Astrocyte (in vitro differentiated cells and primary cell): ENCODE measurements around the gene MRPL36. TPM values are rescaled to one million over a fixed set of nuclear protein-coding genes. Genes with fewer than 3 reads are reported as not detected.
"Not testable (repeated sequence)": the region's sequence is repeated elsewhere in the genome, so short reads cannot be mapped to it uniquely, and the experiment has no call there.

ENCODE experiments used
- DNase-seq: peaks from one replicate; pipeline ENCODE4 v3.0.0-alpha.2; 2010; ENCODE audit warnings: low read depth
- FAIRE-seq: peaks from 2 replicates; lab custom pipeline; 2011; peaks lifted over from hg19 to GRCh38; lab: Jason Lieb, UNC
- H2AFZ ChIP-seq: 2 replicates; pipeline ENCODE4 v1.6.0; 2012; ENCODE audit warnings: low read depth, low read length, inconsistent platforms
- H3K27ac ChIP-seq: 2 replicates; pipeline ENCODE4 v1.5.1; 2011; ENCODE audit warnings: low read depth, low read length, inconsistent platforms
- H3K27me3 ChIP-seq: 2 replicates; pipeline ENCODE4 v1.6.0; 2011; ENCODE audit warnings: low read length, inconsistent platforms; ENCODE audit not compliant: insufficient read depth
- H3K36me3 ChIP-seq: 2 replicates; pipeline ENCODE4 v1.5.1; 2011; ENCODE audit warnings: low read length, inconsistent platforms; ENCODE audit not compliant: insufficient read depth
- H3K4me1 ChIP-seq: 2 replicates; pipeline ENCODE4 v1.5.1; 2011; ENCODE audit warnings: low read length, inconsistent platforms; ENCODE audit not compliant: insufficient read depth
- H3K4me2 ChIP-seq: 2 replicates; pipeline ENCODE4 v1.6.0; 2012; ENCODE audit warnings: low read length, inconsistent platforms
- H3K4me3 ChIP-seq: 2 replicates; pipeline ENCODE4 v1.5.1; 2011; ENCODE audit warnings: low read depth, mild to moderate bottlenecking, low read length, inconsistent platforms; ENCODE audit not compliant: insufficient read depth
- H3K79me2 ChIP-seq: 2 replicates; pipeline ENCODE4 v1.6.0; 2012; ENCODE audit warnings: mild to moderate bottlenecking, low read length, inconsistent platforms; ENCODE audit not compliant: insufficient read depth
- H3K9ac ChIP-seq: 2 replicates; pipeline ENCODE4 v1.6.0; 2012; ENCODE audit warnings: mild to moderate bottlenecking, low read length, inconsistent platforms
- H3K9me3 ChIP-seq: 2 replicates; pipeline ENCODE4 v1.5.1; 2012; ENCODE audit warnings: low read depth, mild to moderate bottlenecking, low read length, inconsistent platforms; ENCODE audit not compliant: insufficient read depth
- H4K20me1 ChIP-seq: 2 replicates; pipeline ENCODE4 v1.6.0; 2012; ENCODE audit warnings: low read length, inconsistent platforms; ENCODE audit not compliant: insufficient read depth
- H3K27ac Mint-ChIP-seq: one replicate; pipeline ENCODE4 v1.8.0; 2021; ENCODE audit warnings: mild to moderate bottlenecking, mixed read lengths; ENCODE audit not compliant: unreplicated experiment
- H3K27me3 Mint-ChIP-seq: one replicate; pipeline ENCODE4 v1.8.0; 2021; ENCODE audit warnings: low read depth, mixed read lengths; ENCODE audit not compliant: unreplicated experiment
- H3K36me3 Mint-ChIP-seq: one replicate; pipeline ENCODE4 v1.8.0; 2021; ENCODE audit warnings: low read depth, mixed read lengths; ENCODE audit not compliant: unreplicated experiment
- H3K4me1 Mint-ChIP-seq: one replicate; pipeline ENCODE4 v1.8.0; 2021; ENCODE audit warnings: low read depth, mixed read lengths; ENCODE audit not compliant: unreplicated experiment
- H3K4me3 Mint-ChIP-seq: one replicate; pipeline ENCODE4 v1.8.0; 2021; ENCODE audit warnings: mild to moderate bottlenecking, moderate library complexity, mixed read lengths; ENCODE audit not compliant: unreplicated experiment
- H3K9me3 Mint-ChIP-seq: one replicate; pipeline ENCODE4 v1.8.0; 2021; ENCODE audit warnings: mild to moderate bottlenecking, mixed read lengths; ENCODE audit not compliant: unreplicated experiment
- EZH2 ChIP-seq: IDR thresholded peaks from 2 replicates; pipeline ENCODE4 v1.6.1; 2012; ENCODE audit warnings: mild to moderate bottlenecking, low read length, inconsistent platforms; ENCODE audit not compliant: insufficient read depth
- total RNA-seq: library from RNA; stranded (reverse); gene quantifications from 2 replicates; pipeline ENCODE4 v1.2.1, GENCODE V29; 2021
- TF ChIP-seq, protein P1 (sequence below): IDR thresholded peaks from 2 replicates; pipeline ENCODE4 v1.5.1; 2011; ENCODE audit warnings: low read depth, mild to moderate bottlenecking, inconsistent platforms, low read length, moderate library complexity; ENCODE audit not compliant: insufficient read depth

Gene MRPL36
- total RNA-seq, 1 donor from 2014 or later: 72.2 TPM

DNA sequence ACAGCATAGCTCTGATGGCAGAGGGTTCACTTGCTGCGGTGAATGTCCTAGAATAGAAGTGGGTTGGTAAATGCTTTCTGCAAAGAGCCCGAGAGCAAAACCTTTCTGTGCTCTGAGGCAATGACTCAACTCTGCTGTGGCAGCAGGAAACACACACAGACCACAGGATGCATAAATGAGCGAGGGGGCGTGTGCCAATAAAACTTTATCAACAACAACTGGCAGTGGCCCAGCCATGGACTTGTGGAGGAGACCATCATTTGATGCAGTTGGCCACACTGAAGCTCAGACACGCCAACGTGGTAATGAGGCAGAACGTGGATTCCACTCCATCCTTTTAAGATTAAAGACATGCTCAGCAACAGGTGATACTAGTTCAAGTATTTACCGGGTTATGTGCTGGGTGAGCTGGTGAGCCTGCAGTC lies 6.8 kb downstream of the MRPL36 start:
- peaks cover 14% of the 10 kb centered on the region for H4K20me1 ChIP-seq
- H3K79me2 ChIP-seq: peaks cover 18% of the 10 kb centered on the region
- peak overlapping the region; percentile 7 for H2AFZ ChIP-seq
- peak overlapping the region; percentile 91 for H3K27ac ChIP-seq
- no peak overlapping the region for H3K4me3 ChIP-seq
- TF ChIP-seq EZH2: no peak
- TF ChIP-seq, protein P1, sequence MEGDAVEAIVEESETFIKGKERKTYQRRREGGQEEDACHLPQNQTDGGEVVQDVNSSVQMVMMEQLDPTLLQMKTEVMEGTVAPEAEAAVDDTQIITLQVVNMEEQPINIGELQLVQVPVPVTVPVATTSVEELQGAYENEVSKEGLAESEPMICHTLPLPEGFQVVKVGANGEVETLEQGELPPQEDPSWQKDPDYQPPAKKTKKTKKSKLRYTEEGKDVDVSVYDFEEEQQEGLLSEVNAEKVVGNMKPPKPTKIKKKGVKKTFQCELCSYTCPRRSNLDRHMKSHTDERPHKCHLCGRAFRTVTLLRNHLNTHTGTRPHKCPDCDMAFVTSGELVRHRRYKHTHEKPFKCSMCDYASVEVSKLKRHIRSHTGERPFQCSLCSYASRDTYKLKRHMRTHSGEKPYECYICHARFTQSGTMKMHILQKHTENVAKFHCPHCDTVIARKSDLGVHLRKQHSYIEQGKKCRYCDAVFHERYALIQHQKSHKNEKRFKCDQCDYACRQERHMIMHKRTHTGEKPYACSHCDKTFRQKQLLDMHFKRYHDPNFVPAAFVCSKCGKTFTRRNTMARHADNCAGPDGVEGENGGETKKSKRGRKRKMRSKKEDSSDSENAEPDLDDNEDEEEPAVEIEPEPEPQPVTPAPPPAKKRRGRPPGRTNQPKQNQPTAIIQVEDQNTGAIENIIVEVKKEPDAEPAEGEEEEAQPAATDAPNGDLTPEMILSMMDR: no peak
- H3K27ac Mint-ChIP-seq: peak overlapping the region; percentile 81
- H3K4me3 Mint-ChIP-seq: no peak overlapping the region
- H3K9me3 Mint-ChIP-seq: no peaks in the 10 kb centered on the region
- peak; percentile 63 for FAIRE-seq
- H3K27me3 ChIP-seq: no peaks in the 10 kb centered on the region
- H3K27me3 Mint-ChIP-seq: no peaks in the 10 kb centered on the region
- no peaks in the 10 kb centered on the region for H3K9me3 ChIP-seq
- peaks cover 4% of the 10 kb centered on the region for H3K36me3 Mint-ChIP-seq
- peak; percentile 97 for DNase-seq
- H3K4me1 ChIP-seq: peaks cover 62% of the 10 kb centered on the region
- no peaks in the 10 kb centered on the region for H3K36me3 ChIP-seq
- H3K4me1 Mint-ChIP-seq: peaks cover 43% of the 10 kb centered on the region
- peak overlapping the region; percentile 74 for H3K9ac ChIP-seq
- H3K4me2 ChIP-seq: peak overlapping the region; percentile 69

DNA sequence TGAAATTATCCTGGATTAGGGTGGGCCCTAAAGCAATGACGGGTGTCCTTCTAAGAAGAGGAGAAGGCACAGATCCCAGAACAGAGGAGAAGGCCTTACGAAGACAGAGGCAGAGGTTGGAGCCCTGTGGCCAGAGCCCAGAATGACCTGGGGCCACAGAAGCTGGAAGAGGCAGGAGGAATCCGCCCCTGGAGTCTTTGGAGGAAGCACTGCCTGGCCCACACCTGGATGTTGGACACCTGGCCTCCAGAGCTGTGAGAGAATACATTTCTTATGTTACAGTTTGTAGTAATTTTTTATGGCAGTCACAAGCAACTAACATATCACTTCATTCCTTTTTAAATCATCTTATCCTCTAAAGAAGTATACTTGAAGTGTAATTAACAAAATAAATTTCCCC lies 8.5 kb downstream of the MRPL36 start:
- peak overlapping the region; percentile 24 for H3K27ac ChIP-seq

DNA sequence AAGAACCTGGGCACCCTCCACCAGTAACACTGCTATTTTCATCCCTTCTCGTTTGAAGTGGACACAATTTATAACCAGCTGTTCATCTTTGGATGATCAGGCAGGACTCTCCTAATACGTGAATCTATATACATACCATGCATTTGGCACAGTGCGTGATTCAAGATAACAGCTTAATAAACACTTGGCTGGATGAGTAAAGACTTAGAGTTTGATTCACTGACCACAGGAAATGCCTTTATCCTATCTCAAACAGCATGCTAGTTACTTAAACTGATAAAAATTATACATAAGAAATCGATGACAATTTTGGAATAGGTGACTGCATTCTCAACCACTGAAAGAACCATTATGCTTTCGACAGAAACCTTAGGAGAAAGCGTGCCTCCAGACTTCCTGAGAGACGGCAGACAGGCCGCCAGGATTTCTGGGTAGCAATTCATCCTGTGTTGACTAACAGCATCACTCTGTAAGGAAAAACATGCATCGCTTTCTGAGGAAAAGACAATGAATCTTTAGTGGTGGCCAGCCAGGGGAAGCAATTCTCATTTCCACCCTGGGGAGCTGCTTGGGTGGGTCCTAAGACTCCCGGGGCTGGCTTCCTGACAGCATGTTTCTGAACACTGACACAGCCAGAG lies 9.7 kb downstream of the MRPL36 start:
- H3K4me3 Mint-ChIP-seq: no peak overlapping the region

More for the DNA sequence above, 8.5 kb downstream of the MRPL36 start:
- Histone ChIP-seq H3K27me3 (no peaks in the 10 kb centered on the region), H3K79me2 (peaks cover 1% of the 10 kb centered on the region), H2AFZ (no peak overlapping the region), H3K4me2 (no peak overlapping the region), H3K9ac (no peak overlapping the region), H4K20me1 (peaks cover 1% of the 10 kb centered on the region), H3K36me3 (no peaks in the 10 kb centered on the region), H3K4me3 (no peak overlapping the region), H3K9me3 (no peaks in the 10 kb centered on the region), H3K4me1 (peaks cover 62% of the 10 kb centered on the region)
- no peak overlapping the region for H3K27ac Mint-ChIP-seq
- no peak for DNase-seq
- peaks cover 4% of the 10 kb centered on the region for H3K36me3 Mint-ChIP-seq
- peaks cover 42% of the 10 kb centered on the region for H3K4me1 Mint-ChIP-seq
- no peaks in the 10 kb centered on the region for H3K9me3 Mint-ChIP-seq
- H3K4me3 Mint-ChIP-seq: no peak overlapping the region
- TF ChIP-seq, protein P1: no peak
- no peaks in the 10 kb centered on the region for H3K27me3 Mint-ChIP-seq
- no peak for FAIRE-seq

GRCh38 chr5:1789438-1789833 lies 10.2 kb downstream of the MRPL36 start:
- not testable (repeated sequence) for H3K4me3 Mint-ChIP-seq, H3K36me3 ChIP-seq, FAIRE-seq, H3K79me2 ChIP-seq, H4K20me1 ChIP-seq, H3K27ac Mint-ChIP-seq, H3K9me3 ChIP-seq, H3K36me3 Mint-ChIP-seq, H3K27me3 ChIP-seq, H3K9me3 Mint-ChIP-seq, H3K27me3 Mint-ChIP-seq, H2AFZ ChIP-seq
- peak overlapping the region; percentile 56 for H3K9ac ChIP-seq
- peak; percentile 84 for DNase-seq
- H3K4me3 ChIP-seq: peak overlapping the region; percentile 24
- H3K27ac ChIP-seq: peak overlapping the region; percentile 81
- H3K4me1 ChIP-seq: peaks cover 52% of the 10 kb centered on the region
- H3K4me1 Mint-ChIP-seq: peaks cover 36% of the 10 kb centered on the region
- peak overlapping the region; percentile 82 for H3K4me2 ChIP-seq

More for the DNA sequence above, 9.7 kb downstream of the MRPL36 start:
- H3K27ac Mint-ChIP-seq: peak overlapping the region; percentile 77
- TF ChIP-seq, protein P1: no peak
- no peak for TF ChIP-seq EZH2
- DNase-seq: peak; percentile 95
- H3K9me3 Mint-ChIP-seq: no peaks in the 10 kb centered on the region
- Histone ChIP-seq H3K79me2 (no peaks in the 10 kb centered on the region), H3K27me3 (no peaks in the 10 kb centered on the region), H3K36me3 (no peaks in the 10 kb centered on the region), H3K4me3 (peak overlapping the region; percentile 24), H3K9me3 (no peaks in the 10 kb centered on the region), H3K27ac (peak overlapping the region; percentile 81), H3K4me2 (peak overlapping the region; percentile 82), H3K9ac (peak overlapping the region; percentile 56), H2AFZ (peak overlapping the region; percentile 6), H3K4me1 (peaks cover 57% of the 10 kb centered on the region), H4K20me1 (no peaks in the 10 kb centered on the region)
- peaks cover 38% of the 10 kb centered on the region for H3K4me1 Mint-ChIP-seq
- FAIRE-seq: peak; percentile 75
- peaks cover 4% of the 10 kb centered on the region for H3K36me3 Mint-ChIP-seq
- H3K27me3 Mint-ChIP-seq: peaks cover 3% of the 10 kb centered on the region
